Bronchial epithelial cell (primary cell): ENCODE data around the gene VRK2. TPM values are rescaled to one million over a fixed set of nuclear protein-coding genes. Genes with fewer than 3 reads are reported as not detected.

Source experiments
- DNase-seq: peaks from one replicate; pipeline ENCODE4 v3.0.0-alpha.2; 2010; ENCODE audit warnings: low read depth
- FAIRE-seq: peaks from 2 replicates; lab custom pipeline; 2011; peaks lifted over from hg19 to GRCh38; lab: Jason Lieb, UNC
- H3K27me3 ChIP-seq: 2 replicates; pipeline ENCODE4 v1.5.1; 2011; ENCODE audit warnings: low read length; ENCODE audit not compliant: control insufficient read depth, insufficient read depth
- H3K36me3 ChIP-seq: 2 replicates; pipeline ENCODE4 v1.5.1; 2011; ENCODE audit warnings: low read length; ENCODE audit not compliant: control insufficient read depth, insufficient read depth
- H3K4me3 ChIP-seq: 2 replicates; pipeline ENCODE4 v1.5.1; 2011; ENCODE audit warnings: mild to moderate bottlenecking, low read depth, low read length, control low read depth
- total RNA-seq: library from RNA; depleted of rRNA; stranded (reverse); fragments of >200 nt; gene quantifications from 2 replicates; pipeline ENCODE4 v1.2.1, GENCODE V29; 2014
- TF ChIP-seq, protein P1 (sequence below): IDR thresholded peaks from 2 replicates; pipeline ENCODE4 v1.5.1; 2011; ENCODE audit warnings: mild to moderate bottlenecking, moderate library complexity, low read length, control low read depth, inconsistent platforms; ENCODE audit not compliant: insufficient read depth, severe bottlenecking

Gene VRK2
- total RNA-seq, 1 donor from 2014 or later: 67.7 TPM

DNA sequence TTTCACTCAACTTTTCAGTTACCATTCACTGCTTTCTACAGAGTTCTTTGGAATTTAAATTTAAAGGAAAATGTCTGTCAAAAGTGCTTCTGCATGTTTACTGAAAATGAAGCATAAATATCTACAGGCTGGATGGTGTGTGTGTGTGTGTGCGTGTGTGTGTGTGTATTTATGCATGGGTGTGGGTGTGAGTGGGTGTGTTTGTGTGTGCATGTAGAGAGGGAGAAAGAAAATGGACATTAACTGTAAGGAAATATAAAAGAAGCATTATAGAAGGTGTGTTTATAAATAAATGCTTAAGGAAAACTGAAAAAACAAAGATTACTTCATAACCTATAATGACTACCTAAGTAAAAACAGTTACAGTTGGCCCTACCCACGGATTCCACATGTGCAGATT lies 151.3 kb downstream of the VRK2 start:
- Histone ChIP-seq H3K36me3 (no peaks in the 10 kb centered on the region), H3K4me3 (no peak overlapping the region), H3K27me3 (no peaks in the 10 kb centered on the region)
- DNase-seq: no peak
- FAIRE-seq: no peak
- TF ChIP-seq, protein P1, sequence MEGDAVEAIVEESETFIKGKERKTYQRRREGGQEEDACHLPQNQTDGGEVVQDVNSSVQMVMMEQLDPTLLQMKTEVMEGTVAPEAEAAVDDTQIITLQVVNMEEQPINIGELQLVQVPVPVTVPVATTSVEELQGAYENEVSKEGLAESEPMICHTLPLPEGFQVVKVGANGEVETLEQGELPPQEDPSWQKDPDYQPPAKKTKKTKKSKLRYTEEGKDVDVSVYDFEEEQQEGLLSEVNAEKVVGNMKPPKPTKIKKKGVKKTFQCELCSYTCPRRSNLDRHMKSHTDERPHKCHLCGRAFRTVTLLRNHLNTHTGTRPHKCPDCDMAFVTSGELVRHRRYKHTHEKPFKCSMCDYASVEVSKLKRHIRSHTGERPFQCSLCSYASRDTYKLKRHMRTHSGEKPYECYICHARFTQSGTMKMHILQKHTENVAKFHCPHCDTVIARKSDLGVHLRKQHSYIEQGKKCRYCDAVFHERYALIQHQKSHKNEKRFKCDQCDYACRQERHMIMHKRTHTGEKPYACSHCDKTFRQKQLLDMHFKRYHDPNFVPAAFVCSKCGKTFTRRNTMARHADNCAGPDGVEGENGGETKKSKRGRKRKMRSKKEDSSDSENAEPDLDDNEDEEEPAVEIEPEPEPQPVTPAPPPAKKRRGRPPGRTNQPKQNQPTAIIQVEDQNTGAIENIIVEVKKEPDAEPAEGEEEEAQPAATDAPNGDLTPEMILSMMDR: no peak

DNA sequence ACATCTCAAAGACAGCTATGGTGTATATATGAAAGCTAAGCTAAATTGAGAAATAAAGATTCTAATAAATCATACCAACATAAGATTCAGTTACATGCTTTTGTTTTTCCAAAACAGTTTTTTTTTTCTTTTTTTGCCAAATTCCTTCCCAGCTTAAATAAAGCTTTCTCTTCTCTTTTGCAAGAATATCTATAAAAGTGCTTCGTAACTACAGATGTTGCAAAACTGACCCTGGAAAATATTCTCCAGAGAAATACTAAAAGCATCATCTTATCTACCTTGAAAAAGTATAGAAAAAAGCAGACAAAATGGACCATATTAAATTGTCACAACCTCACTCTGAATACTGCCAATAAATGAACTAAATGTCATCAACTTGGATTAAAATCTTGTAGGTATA lies 155.8 kb downstream of the VRK2 start:
- no peak for DNase-seq
- no peak for FAIRE-seq
- H3K36me3 ChIP-seq: no peaks in the 10 kb centered on the region
- no peak overlapping the region for H3K4me3 ChIP-seq
- H3K27me3 ChIP-seq: no peaks in the 10 kb centered on the region
- TF ChIP-seq, protein P1: no peak

DNA sequence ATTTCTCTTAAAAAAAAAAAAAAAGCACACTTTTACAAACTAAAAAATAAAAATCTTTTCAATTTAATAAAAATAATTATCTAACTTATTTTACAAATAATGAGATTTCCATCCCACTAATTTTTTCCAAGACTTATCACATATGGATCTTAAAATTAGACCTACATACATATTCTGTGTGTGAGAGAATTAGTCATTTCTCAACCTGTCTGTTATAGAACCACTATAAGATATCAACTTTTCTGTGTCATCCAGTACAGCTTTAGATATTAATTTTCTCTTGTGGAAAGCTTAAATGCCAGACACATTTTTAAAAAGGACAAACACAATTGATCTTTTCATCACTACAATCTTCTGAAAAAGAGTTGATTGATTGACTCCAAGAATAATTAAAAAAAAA lies 156.4 kb downstream of the VRK2 start:
- no peaks in the 10 kb centered on the region for H3K27me3 ChIP-seq
- FAIRE-seq (no peak), DNase-seq (no peak)
- TF ChIP-seq, protein P1: no peak
- H3K36me3 ChIP-seq: no peaks in the 10 kb centered on the region
- no peak overlapping the region for H3K4me3 ChIP-seq

DNA sequence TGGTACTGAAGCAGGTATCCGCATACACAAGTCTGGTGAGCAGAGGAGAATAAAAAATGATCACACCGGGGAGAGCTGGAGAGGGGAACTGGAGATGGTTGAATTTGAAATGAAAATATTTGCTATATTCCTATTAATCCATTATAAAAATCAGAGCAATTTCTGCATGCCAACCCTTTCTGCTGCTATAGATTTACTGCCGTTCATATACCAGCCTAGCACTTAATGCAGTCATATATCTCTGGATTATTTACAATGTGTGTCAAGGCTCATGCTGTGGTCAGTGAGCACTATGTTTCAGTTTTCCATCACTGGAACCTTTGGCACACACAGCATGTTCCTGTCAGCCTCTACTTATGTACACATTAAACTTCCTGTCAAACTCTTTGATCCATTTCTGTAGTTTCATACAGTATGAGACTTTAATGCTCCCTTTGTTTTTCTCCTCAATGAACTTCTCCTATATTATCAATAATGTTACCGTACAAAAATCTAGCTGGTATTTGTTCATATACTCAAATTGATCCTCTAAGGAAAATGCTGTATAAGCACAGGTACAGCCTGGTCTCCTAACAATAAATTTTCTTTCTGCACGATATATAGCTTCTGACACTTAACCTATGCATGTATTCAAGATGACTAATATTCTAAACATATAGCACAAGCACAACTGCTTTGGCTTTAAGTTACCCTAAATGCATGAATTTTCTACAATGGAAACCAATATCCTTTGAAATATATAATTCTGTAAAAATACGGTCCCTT lies 157.8 kb downstream of the VRK2 start:
- no peak overlapping the region for H3K4me3 ChIP-seq
- H3K36me3 ChIP-seq: no peaks in the 10 kb centered on the region
- DNase-seq (peak; percentile 46), FAIRE-seq (no peak)
- no peaks in the 10 kb centered on the region for H3K27me3 ChIP-seq
- TF ChIP-seq, protein P1: no peak

DNA sequence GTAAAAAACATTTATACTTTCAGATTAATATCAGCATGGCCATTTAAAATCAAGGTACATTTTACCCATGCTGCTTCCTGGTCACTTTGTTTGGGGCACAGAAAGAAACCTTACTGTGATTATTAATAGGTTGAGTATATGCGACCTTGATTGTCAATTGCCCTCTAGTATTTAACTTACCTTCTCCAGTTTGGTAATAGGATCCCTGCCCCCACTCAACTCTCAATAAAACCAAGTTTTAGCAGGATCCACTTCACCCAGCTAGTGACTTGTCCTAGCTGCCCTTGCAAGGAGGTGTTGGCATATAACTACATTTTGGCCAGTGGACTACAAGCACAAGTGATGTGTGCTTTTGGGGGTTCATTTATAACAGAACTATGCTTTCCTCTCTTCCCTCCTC lies 160.2 kb downstream of the VRK2 start:
- TF ChIP-seq, protein P1: no peak
- Histone ChIP-seq H3K36me3 (no peaks in the 10 kb centered on the region), H3K27me3 (no peaks in the 10 kb centered on the region), H3K4me3 (no peak overlapping the region)
- FAIRE-seq (no peak), DNase-seq (no peak)

DNA sequence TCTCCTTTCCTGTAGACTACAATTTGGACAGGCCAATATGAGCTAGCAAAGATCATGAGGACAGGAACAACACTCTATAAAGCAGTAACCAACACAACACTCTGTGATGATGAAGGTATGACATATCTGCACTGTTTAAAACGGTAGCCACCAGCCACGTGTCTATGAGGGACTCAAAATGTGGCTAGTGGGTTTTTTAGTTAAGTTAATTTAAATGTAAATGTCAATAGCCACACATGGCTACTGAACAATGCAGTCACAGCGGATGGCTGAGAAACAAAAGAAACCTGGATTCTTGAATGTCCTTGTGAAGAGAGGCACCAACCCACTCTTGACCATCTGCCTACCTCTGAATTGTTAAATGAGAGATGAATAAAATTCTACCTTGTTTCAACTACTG lies 160.6 kb downstream of the VRK2 start:
- Histone ChIP-seq H3K4me3 (no peak overlapping the region), H3K27me3 (no peaks in the 10 kb centered on the region), H3K36me3 (no peaks in the 10 kb centered on the region)
- no peak for DNase-seq
- TF ChIP-seq, protein P1: no peak
- no peak for FAIRE-seq
